Stimulated activated CD4-positive, alpha-beta T cell treated with anti-CD3 and anti-CD28 coated beads, TNF-alpha, amount 100 ng/mL, for 4 hours (primary cell): ENCODE data around the gene ARHGAP1.
"Not testable (repeated sequence)": the region's sequence is repeated elsewhere in the genome, so short reads cannot be mapped to it uniquely, and the experiment has no call there.

Source experiments
- DNase-seq, 3 experiments: peaks; one replicate each; pipeline ENCODE4 v3.0.0-alpha.2; 2020; ENCODE audit warnings: low read depth in 3 of 3

Gene ARHGAP1

DNA sequence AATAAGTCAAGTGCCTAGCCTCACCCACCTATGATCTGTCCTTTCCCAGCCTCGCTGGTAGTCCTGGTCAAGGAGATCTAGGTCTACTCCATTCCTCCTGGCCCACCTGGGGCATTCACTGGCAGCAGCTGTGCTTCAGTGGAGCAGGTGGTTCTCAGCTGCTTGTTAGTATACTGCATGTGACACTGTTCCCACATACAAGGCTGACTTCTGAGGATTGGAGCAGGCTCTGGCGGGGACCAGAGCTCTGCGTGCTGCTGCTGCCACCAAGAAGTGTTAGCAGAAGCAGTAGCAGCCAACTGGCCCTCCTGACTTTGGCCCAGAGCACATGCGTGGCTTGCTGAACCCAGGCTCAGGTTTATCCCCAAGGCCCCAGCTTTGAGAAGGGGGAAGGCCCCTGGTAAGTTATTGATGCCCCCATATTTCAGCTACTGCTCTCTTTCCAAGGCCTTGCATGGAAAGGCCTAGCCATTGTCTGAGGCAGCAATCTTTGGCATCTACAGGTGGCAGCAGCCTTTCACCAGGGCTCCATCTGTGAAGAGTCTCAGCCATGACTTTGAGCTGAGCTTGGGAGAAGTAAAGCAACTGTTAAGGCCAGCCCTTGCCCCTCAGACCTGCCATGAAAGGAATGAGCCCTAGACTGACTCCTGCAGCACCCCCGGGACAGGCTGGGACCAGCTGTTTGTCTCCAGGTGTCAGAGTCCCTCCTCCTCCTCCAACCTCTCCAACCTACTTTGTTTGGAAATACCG is 26.5 kb downstream of the ARHGAP1 start:
- no peak for DNase-seq

DNA sequence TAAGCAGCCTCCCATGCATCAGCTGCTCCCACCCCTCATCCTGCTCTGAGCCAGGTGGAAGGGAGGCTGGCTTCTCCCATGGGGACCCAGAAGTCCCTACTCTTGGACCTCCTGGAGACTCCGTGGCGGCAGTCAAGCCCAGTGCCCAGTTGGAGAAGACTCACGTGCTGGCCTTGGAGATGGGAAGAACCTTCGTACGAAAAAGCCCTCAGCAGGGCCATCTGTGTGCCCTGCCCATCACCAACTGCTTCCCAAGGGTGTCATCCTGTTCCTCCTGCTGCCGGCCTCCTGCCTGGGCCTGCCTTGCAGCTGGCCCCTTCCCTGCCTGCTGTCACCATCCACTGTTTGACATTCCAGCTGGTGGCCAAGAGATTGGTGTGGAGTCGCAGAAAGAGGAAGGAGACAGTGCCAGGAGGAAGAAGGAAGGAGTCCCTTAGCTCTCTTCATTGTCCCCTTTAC is 28.0 kb downstream of the ARHGAP1 start:
- DNase-seq = no peak

DNA sequence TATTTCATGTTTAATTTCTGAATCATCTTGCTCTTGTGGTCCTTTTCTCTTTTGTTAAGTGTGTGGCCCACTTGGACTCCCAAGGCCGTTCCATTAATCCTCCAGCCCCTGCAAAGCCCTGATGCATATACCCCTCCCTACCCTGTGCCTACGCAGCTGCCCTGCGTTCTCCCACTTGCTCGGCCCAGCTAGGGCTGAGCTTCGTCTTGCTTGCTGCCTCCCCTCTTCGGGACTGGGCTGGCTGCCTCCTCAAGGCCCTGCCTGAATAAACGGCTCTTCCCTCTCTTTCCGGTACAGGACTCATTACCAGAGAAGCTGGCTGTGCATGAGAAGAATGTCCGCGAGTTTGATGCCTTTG is 28.5 kb downstream of the ARHGAP1 start:
- DNase-seq = no peak

DNA sequence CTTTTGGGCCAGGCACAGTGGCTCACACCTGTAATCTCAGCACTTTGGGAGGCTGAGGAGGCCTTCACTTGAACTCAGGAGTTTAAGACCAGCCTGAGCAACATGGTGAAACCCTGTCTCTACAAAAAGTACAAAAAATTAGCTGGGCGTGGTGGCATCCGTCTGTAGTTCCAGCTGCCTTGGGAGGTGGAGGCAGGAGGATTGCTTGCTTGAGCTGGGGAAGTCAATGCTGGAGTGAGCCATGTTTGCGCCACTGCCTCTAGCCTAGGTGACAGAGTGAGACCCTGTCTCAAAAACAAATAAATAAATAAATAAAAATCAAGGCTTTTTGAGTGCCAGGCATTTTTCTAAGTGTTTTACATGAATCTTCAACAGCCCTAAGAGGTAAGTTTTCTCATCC is 29.9 kb downstream of the ARHGAP1 start:
- not testable (repeated sequence) for DNase-seq

DNA sequence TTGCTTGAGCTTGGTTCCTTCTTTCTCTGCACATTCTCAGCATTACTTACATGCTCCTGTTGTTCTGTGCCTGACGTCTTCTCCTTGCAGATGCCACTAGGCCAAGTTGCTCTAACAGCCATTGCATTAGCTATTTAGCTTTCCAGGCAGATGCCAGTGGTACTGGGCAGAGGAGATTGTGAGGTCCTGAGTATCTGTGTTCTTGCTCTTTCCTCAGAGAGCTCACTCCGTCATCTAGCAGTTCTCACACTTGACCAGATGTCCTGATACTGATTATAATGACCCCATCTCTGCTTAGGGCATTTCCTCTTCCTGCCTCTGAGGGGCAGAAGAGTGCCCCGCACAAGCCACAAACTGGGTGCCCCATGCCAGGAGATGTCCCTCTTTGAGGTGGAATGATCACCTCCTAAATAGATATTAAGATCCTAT is 30.7 kb downstream of the ARHGAP1 start:
- no peak for DNase-seq

DNA sequence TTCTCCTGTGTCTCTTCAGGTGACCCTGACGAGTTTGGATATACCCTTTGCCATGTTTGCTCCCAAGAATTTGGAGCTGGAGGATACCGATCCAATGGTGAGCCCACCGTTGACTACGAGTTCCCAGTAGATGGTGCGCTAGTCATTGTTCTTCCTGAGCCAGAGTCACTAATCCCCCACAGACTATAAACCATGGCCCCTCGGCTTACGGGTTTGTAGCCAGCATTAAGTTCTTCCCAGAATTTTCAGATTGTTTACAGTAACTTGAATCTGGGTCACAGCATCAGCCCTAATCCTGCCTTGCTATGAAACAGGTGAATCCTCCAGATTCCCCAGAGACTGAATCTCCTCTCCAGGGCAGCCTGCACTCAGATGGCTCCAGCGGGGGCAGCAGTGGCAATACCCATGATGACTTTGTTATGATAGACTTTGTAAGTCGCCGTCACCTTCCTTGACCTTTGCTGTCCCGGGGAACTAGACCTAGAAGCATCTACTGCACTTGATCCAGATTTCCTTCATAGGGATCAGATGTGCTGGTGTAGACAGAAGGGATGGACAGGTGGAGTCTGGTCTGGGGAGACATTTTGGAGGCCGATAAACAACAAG is 31.8 kb downstream of the ARHGAP1 start:
- no peak for DNase-seq

DNA sequence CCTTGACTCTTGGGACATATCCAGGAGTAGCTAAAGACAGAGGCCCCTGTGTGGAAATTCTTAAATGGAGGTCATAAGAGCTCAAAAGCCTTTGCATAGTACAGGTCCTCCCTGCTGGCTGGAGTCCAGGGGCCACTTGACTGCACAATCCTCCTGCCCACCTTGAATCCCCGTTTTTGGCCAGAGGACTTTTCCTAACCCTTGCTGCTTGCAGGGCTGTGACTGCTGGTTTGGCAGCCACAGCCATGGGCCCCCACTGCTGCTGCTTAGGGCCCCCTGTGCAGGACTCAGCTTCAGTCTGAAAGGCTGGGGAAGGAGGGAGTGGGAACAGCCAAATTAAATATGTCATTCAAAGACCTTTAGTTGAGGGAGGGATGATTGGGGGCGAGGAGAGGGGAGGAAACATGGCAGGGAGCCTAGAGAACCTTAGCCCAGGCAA is 33.4 kb downstream of the ARHGAP1 start:
- DNase-seq = no peak

DNA sequence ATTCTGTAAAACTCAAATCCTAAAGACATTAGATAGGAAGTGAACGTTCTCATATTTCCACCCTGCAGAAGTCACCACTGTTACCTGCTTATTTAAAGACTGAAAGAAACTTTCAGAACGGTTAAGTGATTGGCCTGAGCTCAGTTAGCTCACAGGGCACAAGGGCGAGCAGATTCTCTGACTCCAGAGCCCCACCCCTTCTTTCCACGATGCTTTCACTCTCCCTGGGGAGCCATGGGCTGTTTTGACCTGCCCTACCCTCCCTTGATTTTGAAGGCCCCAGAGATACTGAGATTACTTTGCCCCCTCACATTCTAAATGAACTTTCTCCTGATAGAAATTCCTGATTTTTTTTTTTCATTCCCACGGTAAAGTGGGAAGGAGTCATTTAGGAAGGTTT is 33.9 kb downstream of the ARHGAP1 start:
- no peak for DNase-seq

DNA sequence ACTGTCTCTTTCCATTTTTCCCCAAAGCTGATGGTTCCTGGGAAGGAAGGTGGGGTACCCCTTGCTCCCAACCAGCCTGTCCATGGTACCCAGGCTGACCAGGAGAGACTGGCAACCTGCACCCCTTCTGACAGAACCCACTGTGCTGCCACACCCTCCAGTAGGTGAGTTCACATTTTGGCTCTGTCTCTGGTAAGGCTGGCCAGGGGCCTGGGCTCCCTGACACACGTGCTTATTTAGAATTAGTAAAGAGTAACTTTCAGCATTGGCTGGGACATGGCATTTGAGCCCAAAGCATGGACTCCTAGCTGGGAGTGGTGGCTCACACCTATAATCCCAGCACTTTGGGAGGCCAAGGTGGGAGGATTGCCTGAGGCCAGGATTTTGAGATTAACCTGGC is 35.1 kb downstream of the ARHGAP1 start:
- DNase-seq = no peak

DNA sequence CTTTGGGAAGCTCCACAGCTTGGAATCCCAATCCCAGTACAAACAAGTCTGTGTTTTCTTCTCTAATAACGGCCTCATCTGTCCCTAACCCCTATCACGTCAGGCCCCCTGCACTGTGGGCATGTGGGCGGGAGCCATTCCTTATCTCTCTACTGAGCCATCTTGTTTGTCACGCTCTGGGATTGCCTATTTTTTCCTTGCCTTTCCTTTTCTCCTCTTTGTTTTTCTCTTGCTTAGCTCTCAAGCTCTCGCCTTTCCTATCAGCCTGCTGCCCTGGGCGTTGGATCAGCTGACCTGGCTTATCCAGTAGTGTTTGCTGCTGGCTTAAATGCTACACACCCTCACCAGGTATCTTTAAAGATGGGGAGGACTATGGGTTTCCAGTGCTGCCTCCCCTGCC is 35.8 kb downstream of the ARHGAP1 start:
- DNase-seq = no peak

DNA sequence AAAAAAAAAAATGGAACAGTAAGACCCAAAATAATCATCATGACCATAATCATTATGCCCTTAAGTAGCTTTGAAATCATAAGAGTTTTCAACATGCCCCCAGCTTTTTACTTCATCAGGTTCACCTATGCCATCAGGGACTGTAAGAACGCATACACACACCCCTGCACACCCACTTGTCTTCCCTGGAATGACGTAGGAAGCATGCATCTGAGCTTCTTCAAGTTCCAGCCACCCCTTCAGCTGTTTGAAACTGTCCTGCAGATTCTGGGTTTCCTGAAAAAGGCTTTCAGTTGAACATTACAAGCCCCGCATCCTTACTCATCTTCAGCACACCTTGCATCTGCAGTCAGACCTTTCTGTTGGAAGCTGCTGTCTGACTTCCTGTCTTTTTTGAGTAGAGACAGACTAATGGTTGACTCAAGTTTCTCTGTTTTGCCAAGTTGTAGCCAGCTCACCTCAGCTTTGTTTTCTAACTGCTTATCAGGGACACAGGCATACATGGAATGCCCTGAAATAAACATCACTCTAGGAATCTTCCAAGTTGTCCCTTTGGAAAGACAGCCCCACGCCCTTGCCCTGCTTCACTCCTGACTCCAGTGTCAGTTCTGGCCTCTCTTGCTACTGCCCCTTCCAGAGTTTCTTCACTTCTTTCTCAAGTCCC is 37.0 kb downstream of the ARHGAP1 start:
- no peak for DNase-seq

DNA sequence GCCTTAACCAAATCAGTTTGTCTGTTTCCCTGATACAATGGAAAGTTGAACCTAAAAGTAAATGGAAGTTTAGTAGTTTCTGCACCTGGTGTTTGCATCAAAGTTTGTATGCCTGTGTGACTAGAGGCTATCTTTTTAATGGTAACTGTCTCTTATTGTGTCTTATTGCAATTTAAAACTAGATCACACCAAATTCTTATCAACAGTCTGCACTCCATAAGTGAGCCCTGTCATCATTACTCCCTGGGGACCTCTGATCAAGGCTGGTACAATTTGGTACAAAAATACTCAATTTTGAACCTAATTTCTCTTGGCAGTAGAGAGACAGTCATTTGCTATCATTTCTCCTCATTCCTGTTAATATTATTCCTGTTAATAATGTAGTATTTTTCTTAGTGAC is 38.1 kb downstream of the ARHGAP1 start:
- DNase-seq = no peak

DNA sequence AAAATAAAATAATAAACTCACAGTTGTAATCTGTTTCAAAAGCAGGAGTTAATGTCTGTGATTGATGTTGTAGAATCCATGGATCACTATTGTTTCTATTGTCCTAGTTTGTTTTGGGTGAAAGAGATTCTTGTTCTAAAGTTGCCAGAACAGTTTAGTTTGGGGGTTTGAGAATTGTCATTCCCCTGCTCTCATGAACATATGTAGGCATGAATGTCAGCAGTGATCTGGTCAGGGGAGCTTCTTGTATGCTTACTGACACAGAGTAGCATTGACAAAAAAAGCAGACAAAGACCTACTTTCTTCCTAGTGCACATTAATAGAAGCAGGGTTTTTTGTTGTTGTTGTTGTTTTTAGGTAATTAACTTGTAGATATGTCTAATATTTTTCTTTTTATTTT is 38.6 kb downstream of the ARHGAP1 start:
- no peak for DNase-seq

DNA sequence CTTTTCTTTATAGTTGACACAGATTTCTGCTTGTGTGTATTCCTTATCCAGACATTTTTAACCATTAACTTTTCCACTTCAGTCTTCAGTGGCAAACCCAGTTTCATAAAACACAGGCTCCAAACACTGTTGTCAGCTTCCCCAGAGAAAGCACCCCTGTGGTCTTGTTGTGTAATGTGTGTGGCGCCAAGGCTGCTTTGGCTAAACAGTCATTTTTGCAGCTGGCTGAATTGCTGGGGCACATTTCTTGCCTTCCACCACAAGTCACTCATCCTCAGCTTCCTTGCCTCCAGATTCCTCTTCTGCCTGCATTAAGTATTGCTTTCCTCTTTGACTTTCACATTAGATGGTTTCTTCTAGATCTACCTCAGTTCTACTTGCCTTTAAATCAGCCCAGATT is 40.5 kb downstream of the ARHGAP1 start:
- no peak for DNase-seq

DNA sequence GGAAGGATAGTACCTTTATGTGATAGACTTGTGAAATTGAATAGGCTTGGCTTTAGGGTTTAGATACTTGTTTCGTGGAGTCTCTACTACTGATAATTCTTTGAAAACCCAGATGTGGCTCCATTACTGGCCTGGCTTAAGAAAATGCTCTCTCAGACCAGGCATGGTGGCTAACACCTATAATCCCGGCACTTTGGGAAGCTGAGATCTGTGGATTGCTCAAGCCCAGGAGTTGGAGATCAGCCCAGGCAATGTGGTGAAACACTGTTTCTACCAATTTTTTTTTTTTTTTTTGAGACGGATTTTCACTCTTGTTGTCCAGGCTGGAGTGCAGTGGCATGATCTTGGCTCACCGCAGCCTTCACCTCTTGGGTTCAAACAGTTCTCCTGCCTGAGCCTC is 42.2 kb downstream of the ARHGAP1 start:
- no peak for DNase-seq

DNA sequence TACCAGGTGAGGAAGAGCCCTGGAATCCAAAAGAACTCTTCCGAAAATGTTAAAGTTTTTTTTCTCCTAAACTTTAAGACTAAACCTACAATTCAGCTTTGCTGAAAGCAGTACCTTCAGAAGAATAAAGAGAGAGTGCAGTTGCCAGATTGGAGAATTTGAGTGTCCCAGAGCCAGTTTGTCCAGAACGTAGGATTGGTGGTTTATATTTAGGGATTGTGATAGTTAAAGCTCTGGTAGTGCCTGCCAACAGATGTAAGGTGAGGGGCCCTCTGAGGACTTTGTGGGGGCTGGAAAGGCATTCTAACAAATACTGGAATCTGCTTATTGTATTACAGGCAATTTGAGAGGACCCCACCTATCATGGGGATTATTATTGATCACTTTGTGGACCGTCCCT is 43.2 kb downstream of the ARHGAP1 start:
- DNase-seq = no peak

DNA sequence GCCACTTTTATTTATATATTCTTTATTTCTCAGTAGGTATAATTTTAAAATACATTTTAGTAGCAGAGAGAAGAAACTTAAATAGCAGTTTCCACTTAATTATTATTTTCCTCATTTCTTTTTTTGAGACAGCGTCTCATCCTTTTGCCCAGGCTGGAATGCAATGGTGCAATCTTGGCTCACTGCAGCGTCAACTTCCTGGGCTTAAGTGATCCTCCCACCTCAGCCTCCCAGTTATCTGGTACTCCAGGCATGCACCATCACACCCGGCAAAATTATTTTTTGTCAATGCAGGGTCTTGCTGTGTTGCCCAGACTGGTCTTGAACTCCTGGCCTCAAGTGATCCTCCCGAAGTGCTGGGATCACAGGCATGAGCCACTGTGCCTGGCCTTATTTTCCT is 44.8 kb downstream of the ARHGAP1 start:
- no peak for DNase-seq

DNA sequence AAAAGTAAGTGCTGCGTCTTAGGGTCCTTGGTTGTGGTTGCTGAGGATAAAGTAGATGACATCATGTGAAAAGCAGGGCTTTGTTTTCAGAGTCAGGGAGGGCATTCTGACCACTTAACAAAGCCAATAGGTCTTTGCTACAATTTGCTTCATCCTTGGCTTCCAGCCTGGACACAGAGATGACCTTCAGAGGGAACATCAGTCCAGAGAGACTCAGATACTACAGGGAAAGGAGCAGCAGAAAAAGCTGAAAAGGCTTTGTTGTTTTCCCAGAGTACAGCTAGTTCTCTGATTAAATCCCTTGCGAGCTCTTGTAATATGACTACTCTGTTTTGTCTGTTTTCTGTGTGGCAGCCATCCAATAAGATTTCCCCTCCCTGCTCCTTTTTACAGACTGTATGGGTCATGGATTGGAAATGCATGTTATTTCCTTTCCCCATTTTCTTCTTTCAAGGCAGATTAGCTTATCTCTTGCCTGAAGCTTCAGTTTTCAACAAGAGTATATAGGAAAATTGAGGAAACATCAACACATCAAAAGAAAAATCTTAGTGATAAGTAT is 51.2 kb downstream of the ARHGAP1 start:
- DNase-seq = no peak

DNA sequence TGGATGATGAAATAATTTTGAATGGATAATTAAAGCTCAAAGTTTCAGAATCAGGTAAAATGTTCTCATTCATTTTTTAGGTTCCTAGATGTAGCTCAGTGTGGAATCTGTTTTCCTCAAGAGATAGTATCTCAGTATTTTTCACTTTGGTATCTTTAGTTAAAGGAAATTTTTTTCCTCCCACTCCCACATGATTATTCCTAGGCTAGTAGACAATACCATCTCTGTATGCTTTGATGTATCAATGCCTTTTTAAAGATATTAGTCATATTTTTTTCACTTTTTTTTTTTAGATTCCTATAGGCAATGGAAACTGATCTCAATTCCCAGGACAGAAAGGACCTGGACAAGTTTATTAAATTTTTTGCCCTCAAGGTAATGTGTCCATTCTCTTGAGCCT is 56.4 kb downstream of the ARHGAP1 start:
- DNase-seq = no peak

DNA sequence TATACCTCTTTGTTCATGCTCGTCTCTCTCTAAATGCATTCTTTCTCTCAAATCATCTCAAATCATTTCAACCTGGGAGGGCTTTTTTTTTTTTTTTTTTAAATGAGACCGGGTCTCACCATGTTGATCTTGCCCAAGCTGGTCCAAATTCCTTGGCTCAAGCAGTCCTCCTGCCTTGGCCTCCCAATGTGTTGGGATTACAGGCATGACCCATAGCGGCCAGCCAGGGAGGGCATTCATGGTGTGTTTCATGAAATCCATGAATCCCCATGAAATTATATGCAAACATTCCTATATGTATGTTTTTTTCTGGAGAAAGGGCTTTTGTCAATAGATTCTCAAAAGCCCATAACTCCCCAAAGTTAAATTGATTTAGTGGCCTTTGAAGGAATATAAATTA is 56.9 kb downstream of the ARHGAP1 start:
- DNase-seq = no peak

DNA sequence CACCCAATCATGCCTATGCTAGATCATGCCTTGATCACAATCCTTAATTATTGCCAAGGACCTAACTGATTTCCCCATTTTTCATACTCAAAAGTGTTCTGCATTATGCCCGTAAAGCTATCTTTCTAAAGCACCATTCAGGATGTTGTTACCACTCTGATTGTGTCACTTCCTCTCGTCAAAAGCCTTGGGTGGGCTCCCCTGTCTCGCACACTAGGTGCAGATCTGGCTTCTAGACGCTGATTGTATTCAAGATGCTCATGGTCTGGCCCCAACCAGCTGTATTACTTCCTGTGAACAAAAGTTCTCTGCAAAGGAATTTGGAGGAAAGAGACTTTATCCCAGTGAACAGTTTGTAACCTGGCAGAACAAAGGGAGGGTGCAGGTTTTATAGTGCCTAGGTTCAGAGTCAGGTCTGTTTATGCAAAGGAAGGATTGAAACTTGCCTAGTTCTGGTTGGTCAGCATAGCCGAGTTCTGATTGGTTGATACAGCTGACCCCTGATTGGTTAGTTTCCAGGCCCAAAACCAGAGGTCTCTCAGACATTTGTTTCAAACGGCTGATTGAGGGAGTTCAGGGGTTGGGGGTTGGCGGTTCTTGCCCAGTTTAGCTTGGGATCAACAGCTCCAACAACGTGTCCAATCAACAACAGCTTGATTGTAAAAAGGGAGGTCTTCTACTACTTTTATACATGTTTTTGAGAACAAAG is 57.6 kb downstream of the ARHGAP1 start:
- no peak for DNase-seq

DNA sequence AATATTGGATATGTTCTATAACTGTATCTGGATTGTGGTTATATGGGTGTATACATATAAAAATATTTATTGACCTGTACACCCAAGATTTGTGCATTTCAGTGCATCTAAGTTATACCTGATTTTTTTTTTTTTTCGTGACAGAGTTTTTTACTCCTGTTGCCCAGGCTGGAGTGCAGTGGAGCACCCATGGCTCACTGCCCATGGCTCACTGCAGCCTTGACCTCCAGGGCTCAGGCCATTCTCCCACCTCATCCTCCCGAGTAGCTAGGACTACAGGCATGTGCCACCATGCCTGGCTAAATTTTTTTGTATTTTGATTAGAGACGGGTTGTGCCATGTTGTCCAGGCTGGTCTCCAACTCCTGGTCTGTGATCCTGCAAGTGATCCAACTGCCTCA is 58.8 kb downstream of the ARHGAP1 start:
- no peak for DNase-seq
